Measurements from ENCODE around the gene HIBADH.
A peak's percentile ranks its signal among the peaks of the same experiment; 100 is the strongest.
"Not testable (repeated sequence)": the region's sequence is repeated elsewhere in the genome, so short reads cannot be mapped to it uniquely, and the experiment has no call there.

HIBADH gene

GRCh38 chr7:27578169-27578568 lies 84.5 kb downstream of the HIBADH start:
- not testable (repeated sequence) for H3K4me3 ChIP-seq (ENCODE audit: low read depth, low read length); H3K27ac ChIP-seq (ENCODE audit: low read depth, low read length); H3K36me3 ChIP-seq (ENCODE audit: insufficient read depth, low read length); H3K4me1 ChIP-seq (ENCODE audit: control insufficient read depth, insufficient read depth, low read length, unreplicated experiment); H3K79me2 ChIP-seq (ENCODE audit: control insufficient read depth, insufficient read depth, low read length, unreplicated experiment); H2AFZ ChIP-seq (ENCODE audit: low read length, unreplicated experiment); H3K27me3 ChIP-seq (ENCODE audit: insufficient read depth, low read length)

GRCh38 chr7:27576360-27576944 lies 86.2 kb downstream of the HIBADH start:
- Histone ChIP-seq H3K4me1 (ENCODE audit: control insufficient read depth, insufficient read depth, low read length, unreplicated experiment) (no peaks in the 10 kb centered on the region), H3K27me3 (ENCODE audit: insufficient read depth, low read length) (no peaks in the 10 kb centered on the region), H3K79me2 (ENCODE audit: control insufficient read depth, insufficient read depth, low read length, unreplicated experiment) (no peaks in the 10 kb centered on the region), H3K36me3 (ENCODE audit: insufficient read depth, low read length) (no peaks in the 10 kb centered on the region), H3K4me3 (ENCODE audit: low read depth, low read length) (no peak overlapping the region), H2AFZ (ENCODE audit: low read length, unreplicated experiment) (no peak overlapping the region), H3K27ac (ENCODE audit: low read depth, low read length) (no peak overlapping the region)

GRCh38 chr7:27575613-27576012 lies 87.1 kb downstream of the HIBADH start:
- H2AFZ ChIP-seq (ENCODE audit: low read length, unreplicated experiment) = no peak overlapping the region
- no peak overlapping the region for H3K27ac ChIP-seq (ENCODE audit: low read depth, low read length)
- no peaks in the 10 kb centered on the region for H3K79me2 ChIP-seq (ENCODE audit: control insufficient read depth, insufficient read depth, low read length, unreplicated experiment)
- no peaks in the 10 kb centered on the region for H3K4me1 ChIP-seq (ENCODE audit: control insufficient read depth, insufficient read depth, low read length, unreplicated experiment)
- H3K36me3 ChIP-seq (ENCODE audit: insufficient read depth, low read length) = no peaks in the 10 kb centered on the region
- no peak overlapping the region for H3K4me3 ChIP-seq (ENCODE audit: low read depth, low read length)
- no peaks in the 10 kb centered on the region for H3K27me3 ChIP-seq (ENCODE audit: insufficient read depth, low read length)

GRCh38 chr7:27569106-27569505 lies 93.6 kb downstream of the HIBADH start:
- no peaks in the 10 kb centered on the region for H3K27me3 ChIP-seq (ENCODE audit: insufficient read depth, low read length)
- H3K79me2 ChIP-seq (ENCODE audit: control insufficient read depth, insufficient read depth, low read length, unreplicated experiment) = no peaks in the 10 kb centered on the region
- H3K4me1 ChIP-seq (ENCODE audit: control insufficient read depth, insufficient read depth, low read length, unreplicated experiment) = no peaks in the 10 kb centered on the region
- H3K36me3 ChIP-seq (ENCODE audit: insufficient read depth, low read length) = no peaks in the 10 kb centered on the region
- no peak overlapping the region for H3K27ac ChIP-seq (ENCODE audit: low read depth, low read length)
- no peak overlapping the region for H3K4me3 ChIP-seq (ENCODE audit: low read depth, low read length)
- H2AFZ ChIP-seq (ENCODE audit: low read length, unreplicated experiment) = no peak overlapping the region

GRCh38 chr7:27567266-27567665 lies 95.4 kb downstream of the HIBADH start:
- H3K27me3 ChIP-seq (ENCODE audit: insufficient read depth, low read length) = no peaks in the 10 kb centered on the region
- H2AFZ ChIP-seq (ENCODE audit: low read length, unreplicated experiment) = no peak overlapping the region
- no peak overlapping the region for H3K4me3 ChIP-seq (ENCODE audit: low read depth, low read length)
- H3K27ac ChIP-seq (ENCODE audit: low read depth, low read length) = no peak overlapping the region
- H3K4me1 ChIP-seq (ENCODE audit: control insufficient read depth, insufficient read depth, low read length, unreplicated experiment) = no peaks in the 10 kb centered on the region
- H3K79me2 ChIP-seq (ENCODE audit: control insufficient read depth, insufficient read depth, low read length, unreplicated experiment) = no peaks in the 10 kb centered on the region
- H3K36me3 ChIP-seq (ENCODE audit: insufficient read depth, low read length) = peaks cover 4% of the 10 kb centered on the region; the same call in 1 of the 2 replicates

- Histone ChIP-seq H2AFZ (ENCODE audit: low read length, unreplicated experiment) (no peak overlapping the region), H3K4me1 (ENCODE audit: control insufficient read depth, insufficient read depth, low read length, unreplicated experiment) (peaks cover 4% of the 10 kb centered on the region), H3K79me2 (ENCODE audit: control insufficient read depth, insufficient read depth, low read length, unreplicated experiment) (no peaks in the 10 kb centered on the region), H3K27ac (ENCODE audit: low read depth, low read length) (no peak overlapping the region), H3K4me3 (ENCODE audit: low read depth, low read length) (no peak overlapping the region), H3K36me3 (ENCODE audit: insufficient read depth, low read length) (peaks cover 4% of the 10 kb centered on the region; the same call in 1 of the 2 replicates), H3K27me3 (ENCODE audit: insufficient read depth, low read length) (no peaks in the 10 kb centered on the region)
Observed at GRCh38 chr7:27564881-27565482, 97.7 kb downstream of the HIBADH start.

GRCh38 chr7:27560706-27561235 lies 101.9 kb downstream of the HIBADH start:
- peaks cover 4% of the 10 kb centered on the region for H3K4me1 ChIP-seq (ENCODE audit: control insufficient read depth, insufficient read depth, low read length, unreplicated experiment)
- no peak overlapping the region for H3K4me3 ChIP-seq (ENCODE audit: low read depth, low read length)

GRCh38 chr7:27555670-27556069 lies 107.0 kb downstream of the HIBADH start:
- Histone ChIP-seq H3K4me1 (ENCODE audit: control insufficient read depth, insufficient read depth, low read length, unreplicated experiment) (peaks cover 3% of the 10 kb centered on the region), H3K4me3 (ENCODE audit: low read depth, low read length) (no peak overlapping the region), H2AFZ (ENCODE audit: low read length, unreplicated experiment) (no peak overlapping the region), H3K36me3 (ENCODE audit: insufficient read depth, low read length) (no peaks in the 10 kb centered on the region), H3K79me2 (ENCODE audit: control insufficient read depth, insufficient read depth, low read length, unreplicated experiment) (no peaks in the 10 kb centered on the region), H3K27me3 (ENCODE audit: insufficient read depth, low read length) (no peaks in the 10 kb centered on the region), H3K27ac (ENCODE audit: low read depth, low read length) (no peak overlapping the region)

More at GRCh38 chr7:27560706-27561235, 101.9 kb downstream of the HIBADH start:
- Histone ChIP-seq H2AFZ (ENCODE audit: low read length, unreplicated experiment) (no peak overlapping the region), H3K36me3 (ENCODE audit: insufficient read depth, low read length) (peaks cover 4% of the 10 kb centered on the region; the same call in 1 of the 2 replicates), H3K27ac (ENCODE audit: low read depth, low read length) (peak overlapping the region; percentile 32; the same call in 1 of the 2 replicates), H3K27me3 (ENCODE audit: insufficient read depth, low read length) (no peaks in the 10 kb centered on the region), H3K79me2 (ENCODE audit: control insufficient read depth, insufficient read depth, low read length, unreplicated experiment) (no peaks in the 10 kb centered on the region)

GRCh38 chr7:27554826-27555225 lies 107.9 kb downstream of the HIBADH start:
- Histone ChIP-seq H3K79me2 (ENCODE audit: control insufficient read depth, insufficient read depth, low read length, unreplicated experiment) (no peaks in the 10 kb centered on the region), H3K27me3 (ENCODE audit: insufficient read depth, low read length) (no peaks in the 10 kb centered on the region), H3K36me3 (ENCODE audit: insufficient read depth, low read length) (no peaks in the 10 kb centered on the region), H3K4me3 (ENCODE audit: low read depth, low read length) (no peak overlapping the region), H3K4me1 (ENCODE audit: control insufficient read depth, insufficient read depth, low read length, unreplicated experiment) (no peaks in the 10 kb centered on the region), H3K27ac (ENCODE audit: low read depth, low read length) (no peak overlapping the region), H2AFZ (ENCODE audit: low read length, unreplicated experiment) (no peak overlapping the region)

- H3K79me2 ChIP-seq (ENCODE audit: control insufficient read depth, insufficient read depth, low read length, unreplicated experiment) = no peaks in the 10 kb centered on the region
- H3K4me1 ChIP-seq (ENCODE audit: control insufficient read depth, insufficient read depth, low read length, unreplicated experiment) = no peaks in the 10 kb centered on the region
- H3K27ac ChIP-seq (ENCODE audit: low read depth, low read length) = no peak overlapping the region
- no peaks in the 10 kb centered on the region for H3K36me3 ChIP-seq (ENCODE audit: insufficient read depth, low read length)
- no peak overlapping the region for H2AFZ ChIP-seq (ENCODE audit: low read length, unreplicated experiment)
- H3K27me3 ChIP-seq (ENCODE audit: insufficient read depth, low read length) = no peaks in the 10 kb centered on the region
- no peak overlapping the region for H3K4me3 ChIP-seq (ENCODE audit: low read depth, low read length)
Observed at GRCh38 chr7:27553273-27553672, 109.4 kb downstream of the HIBADH start.

- H3K27ac ChIP-seq (ENCODE audit: low read depth, low read length) = no peak overlapping the region
- no peak overlapping the region for H2AFZ ChIP-seq (ENCODE audit: low read length, unreplicated experiment)
- no peaks in the 10 kb centered on the region for H3K79me2 ChIP-seq (ENCODE audit: control insufficient read depth, insufficient read depth, low read length, unreplicated experiment)
- H3K36me3 ChIP-seq (ENCODE audit: insufficient read depth, low read length) = no peaks in the 10 kb centered on the region
- H3K4me1 ChIP-seq (ENCODE audit: control insufficient read depth, insufficient read depth, low read length, unreplicated experiment) = no peaks in the 10 kb centered on the region
- H3K4me3 ChIP-seq (ENCODE audit: low read depth, low read length) = no peak overlapping the region
- no peaks in the 10 kb centered on the region for H3K27me3 ChIP-seq (ENCODE audit: insufficient read depth, low read length)
Observed at GRCh38 chr7:27551803-27552400, 110.8 kb downstream of the HIBADH start.
